Epithelial cell of proximal tubule (primary cell): ENCODE measurements around the gene TM7SF2. TPM values are rescaled to one million over a fixed set of nuclear protein-coding genes. Genes with fewer than 3 reads are reported as not detected.
A peak's percentile ranks its signal among the peaks of the same experiment; 100 is the strongest.
"Not testable (repeated sequence)": the region's sequence is repeated elsewhere in the genome, so short reads cannot be mapped to it uniquely, and the experiment has no call there.

ENCODE experiments used
- DNase-seq: peaks from one replicate; pipeline ENCODE4 v3.0.0-alpha.2; 2011; ENCODE audit warnings: low read depth
- H3K4me3 ChIP-seq: 2 replicates; pipeline ENCODE4 v1.5.1; 2011; ENCODE audit warnings: low read depth, mild to moderate bottlenecking, low read length
- total RNA-seq: library from RNA; depleted of rRNA; stranded (reverse); fragments of >200 nt; gene quantifications from 2 replicates; pipeline ENCODE4 v1.2.3, GENCODE V29; 2015
- TF ChIP-seq, protein P1 (sequence below): conservative IDR thresholded peaks from 2 replicates; pipeline ENCODE4 v1.5.1; 2012; ENCODE audit warnings: low read depth, mild to moderate bottlenecking, low read length

TM7SF2 gene
- total RNA-seq, 1 donor from 2014 or later, result 52.5 TPM

DNA sequence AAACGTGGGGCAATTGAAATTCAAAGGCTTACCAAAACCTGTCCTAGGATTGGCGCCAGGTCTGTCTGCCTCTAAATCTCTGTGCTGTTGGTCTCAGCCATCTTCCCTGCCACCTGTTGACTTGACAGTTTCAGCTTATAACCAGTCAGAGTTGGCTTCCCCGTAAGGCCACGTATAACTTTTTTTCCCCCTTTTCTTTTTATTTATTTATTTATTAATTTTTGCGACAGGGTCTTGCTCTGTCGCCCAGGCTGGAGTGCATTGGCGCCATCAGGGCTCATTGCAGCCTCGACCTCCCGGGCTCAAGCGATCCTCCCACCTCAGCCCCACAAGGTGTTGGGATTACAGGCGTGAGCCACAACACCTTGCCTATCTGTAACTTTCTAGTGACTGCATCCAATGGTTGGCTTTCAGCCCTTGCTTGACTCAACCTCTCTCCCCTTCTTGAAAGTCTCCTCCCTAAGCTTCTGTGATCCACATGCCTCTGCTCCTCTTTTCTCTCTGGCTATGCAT is 24.0 kb downstream of the TM7SF2 start:
- TF ChIP-seq, protein P1, sequence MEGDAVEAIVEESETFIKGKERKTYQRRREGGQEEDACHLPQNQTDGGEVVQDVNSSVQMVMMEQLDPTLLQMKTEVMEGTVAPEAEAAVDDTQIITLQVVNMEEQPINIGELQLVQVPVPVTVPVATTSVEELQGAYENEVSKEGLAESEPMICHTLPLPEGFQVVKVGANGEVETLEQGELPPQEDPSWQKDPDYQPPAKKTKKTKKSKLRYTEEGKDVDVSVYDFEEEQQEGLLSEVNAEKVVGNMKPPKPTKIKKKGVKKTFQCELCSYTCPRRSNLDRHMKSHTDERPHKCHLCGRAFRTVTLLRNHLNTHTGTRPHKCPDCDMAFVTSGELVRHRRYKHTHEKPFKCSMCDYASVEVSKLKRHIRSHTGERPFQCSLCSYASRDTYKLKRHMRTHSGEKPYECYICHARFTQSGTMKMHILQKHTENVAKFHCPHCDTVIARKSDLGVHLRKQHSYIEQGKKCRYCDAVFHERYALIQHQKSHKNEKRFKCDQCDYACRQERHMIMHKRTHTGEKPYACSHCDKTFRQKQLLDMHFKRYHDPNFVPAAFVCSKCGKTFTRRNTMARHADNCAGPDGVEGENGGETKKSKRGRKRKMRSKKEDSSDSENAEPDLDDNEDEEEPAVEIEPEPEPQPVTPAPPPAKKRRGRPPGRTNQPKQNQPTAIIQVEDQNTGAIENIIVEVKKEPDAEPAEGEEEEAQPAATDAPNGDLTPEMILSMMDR, result no peak
- peak overlapping the region; percentile 76 for H3K4me3 ChIP-seq
- DNase-seq, result no peak

DNA sequence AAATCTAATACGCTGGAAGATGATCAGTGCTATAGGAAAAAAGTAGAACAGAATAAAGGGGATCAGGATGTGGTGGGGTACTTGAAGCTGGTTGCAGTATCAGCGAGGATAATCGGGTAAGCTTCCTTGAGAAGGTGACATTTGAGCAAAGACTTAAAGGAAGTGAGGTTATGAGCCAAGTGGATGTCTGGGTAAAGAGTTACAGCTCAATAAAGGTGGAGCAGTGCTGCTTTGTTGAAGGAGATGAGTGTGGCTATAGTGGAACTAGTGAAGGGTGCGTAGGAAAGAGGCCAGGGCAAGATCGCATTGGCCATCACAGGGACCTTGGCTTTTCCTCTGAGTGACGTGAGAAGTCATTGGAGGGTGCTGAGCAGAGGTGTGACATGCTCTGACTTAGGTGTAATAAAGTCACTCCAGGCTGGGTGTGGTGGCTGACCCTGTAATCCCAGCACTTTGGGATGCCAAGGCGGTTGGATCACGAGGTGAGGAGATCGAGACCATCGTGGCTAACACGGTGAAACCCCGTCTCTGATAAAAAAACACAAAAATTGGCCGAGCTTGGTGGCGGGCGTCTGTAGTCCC is 24.9 kb downstream of the TM7SF2 start:
- H3K4me3 ChIP-seq, result no peak overlapping the region
- TF ChIP-seq, protein P1, result no peak
- DNase-seq, result no peak

DNA sequence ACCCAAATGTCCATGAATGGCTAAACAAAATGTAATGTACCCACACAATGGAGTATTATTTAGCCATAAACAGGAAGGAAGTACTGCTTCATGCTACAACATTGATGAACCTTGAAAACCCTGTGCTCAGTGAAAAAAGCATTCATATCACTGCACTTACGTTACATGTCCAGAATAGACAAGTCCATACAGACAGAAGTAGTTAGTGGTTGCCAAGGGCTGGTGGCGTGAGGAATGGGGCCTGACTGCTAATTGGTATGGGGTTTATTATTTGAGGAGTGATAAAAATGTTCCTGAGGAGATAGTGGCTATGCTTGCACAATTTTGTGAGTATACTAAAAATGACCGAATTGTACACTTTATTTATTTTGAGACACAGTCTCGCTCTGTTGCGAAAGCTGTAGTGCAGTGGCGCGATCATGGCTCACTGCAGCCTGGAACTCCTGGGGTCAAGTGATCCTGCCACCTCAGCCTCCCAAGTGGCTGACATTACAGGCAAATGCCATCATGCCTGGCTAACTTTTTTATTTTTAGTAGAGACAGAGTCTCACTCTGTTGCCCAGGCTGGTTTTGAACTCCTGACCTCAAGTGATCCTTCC is 30.3 kb downstream of the TM7SF2 start:
- TF ChIP-seq, protein P1, result no peak
- no peak for DNase-seq
- H3K4me3 ChIP-seq, result no peak overlapping the region

DNA sequence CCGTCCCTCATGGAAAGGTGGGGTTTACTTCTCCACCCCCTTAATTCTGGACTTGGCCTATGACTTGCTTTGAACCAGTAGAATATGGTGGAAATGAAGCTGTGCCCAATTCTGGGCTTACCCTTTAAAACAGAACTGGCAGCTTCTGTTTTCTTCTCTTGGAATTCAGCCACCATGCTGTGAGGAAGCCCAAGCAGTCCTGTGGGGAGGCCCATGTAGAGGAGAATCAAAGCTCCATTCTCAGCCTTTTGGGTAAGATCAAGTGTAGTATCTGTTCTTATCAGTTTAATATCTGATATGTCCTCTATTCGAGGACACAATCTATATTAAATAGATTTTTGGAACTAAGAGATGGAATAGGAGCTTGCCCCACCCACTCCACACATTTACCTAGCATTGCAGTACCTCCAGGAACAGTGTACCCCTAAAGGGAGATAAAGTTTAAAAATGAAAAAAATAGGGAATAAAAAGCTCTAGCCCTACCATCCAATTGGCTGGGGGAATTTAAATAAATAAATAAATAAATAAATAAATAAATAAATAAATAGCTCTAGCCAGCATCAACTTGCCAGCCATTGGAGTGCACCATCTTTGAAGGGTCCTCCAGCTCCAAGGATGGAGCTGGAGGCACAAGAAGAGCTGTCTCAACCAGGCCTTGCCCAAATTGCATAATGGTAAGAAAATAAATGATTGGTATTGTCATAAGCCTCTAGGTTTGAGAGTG is 35.8 kb downstream of the TM7SF2 start:
- H3K4me3 ChIP-seq, result no peak overlapping the region
- TF ChIP-seq, protein P1, result no peak

DNA sequence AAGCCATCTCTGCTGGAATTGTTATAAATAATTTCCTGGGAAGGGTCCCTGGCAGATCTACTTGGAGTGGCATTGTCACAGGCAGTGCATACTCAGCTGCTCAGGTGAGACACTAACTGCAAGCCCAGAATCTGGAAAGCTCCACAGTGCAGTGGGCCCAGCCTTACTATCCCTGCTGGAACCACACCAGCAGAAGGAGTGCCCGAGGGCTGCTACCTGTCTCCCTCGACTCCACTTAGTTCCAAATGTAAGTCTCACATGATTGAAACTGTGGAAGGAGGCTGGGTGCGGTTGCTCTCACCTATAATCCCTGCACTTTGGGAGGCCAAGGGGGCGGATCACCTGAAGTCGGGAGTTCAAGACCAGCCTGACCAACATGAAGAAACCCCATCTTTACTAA is 37.0 kb downstream of the TM7SF2 start:
- no peak overlapping the region for H3K4me3 ChIP-seq
- TF ChIP-seq, protein P1, result no peak
- no peak for DNase-seq

More for the DNA sequence above, 35.8 kb downstream of the TM7SF2 start:
- DNase-seq, result no peak

DNA sequence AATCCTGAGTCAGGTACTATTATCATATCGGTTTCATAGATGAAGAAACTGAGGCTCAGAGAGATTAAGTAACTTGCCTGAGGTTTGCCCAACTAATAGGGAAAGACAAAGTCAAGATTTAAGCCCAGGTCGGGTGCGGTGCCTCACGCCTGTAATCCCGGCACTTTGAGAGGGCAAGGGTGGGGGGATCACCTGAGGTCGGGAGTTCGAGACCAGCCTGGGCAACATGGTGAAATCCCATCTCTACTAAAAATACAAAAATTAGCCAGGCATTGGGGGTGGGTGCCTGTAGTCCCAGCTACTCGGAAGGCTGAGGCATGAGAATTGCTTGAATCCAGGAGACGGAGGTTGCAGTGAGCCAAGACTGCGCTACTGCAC is 38.4 kb downstream of the TM7SF2 start:
- not testable (repeated sequence) for H3K4me3 ChIP-seq, DNase-seq

DNA sequence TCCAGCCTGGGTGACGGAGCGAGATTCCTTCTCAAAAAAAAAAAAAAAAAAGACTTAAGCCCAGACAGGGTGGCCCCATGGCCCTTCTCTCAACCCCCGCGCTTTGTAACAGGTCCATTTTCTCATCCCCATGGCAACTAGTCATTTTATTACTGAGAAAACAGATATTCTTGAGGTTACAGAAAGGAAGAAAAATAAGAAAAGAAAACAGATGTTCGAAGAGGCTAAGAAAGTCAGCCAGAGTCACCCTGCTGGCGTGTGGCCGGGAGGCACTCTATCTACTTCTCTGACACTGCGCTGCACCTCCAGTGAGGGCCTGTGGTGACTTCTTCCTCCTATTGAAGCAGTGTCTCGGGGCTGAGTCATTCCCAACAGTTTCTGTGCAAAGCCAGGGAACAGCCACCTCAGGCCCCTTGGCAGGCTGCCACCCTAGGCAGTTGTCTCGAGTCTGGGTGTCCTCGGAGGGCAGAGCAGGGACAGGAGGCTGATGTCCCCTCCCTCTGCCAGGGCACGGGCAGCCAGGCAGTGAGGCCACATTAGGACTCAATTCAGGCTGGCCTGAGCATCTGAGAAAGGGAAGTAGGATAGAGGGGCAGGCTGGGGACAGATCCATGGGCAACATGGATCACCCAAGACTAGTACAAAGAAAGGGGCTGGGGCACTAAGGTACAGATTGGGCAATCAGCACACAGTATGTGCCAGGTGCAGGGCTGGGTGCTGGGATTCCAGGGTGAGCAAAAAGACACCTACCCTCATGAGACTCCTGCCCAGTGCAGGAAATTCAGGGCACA is 39.0 kb downstream of the TM7SF2 start:
- H3K4me3 ChIP-seq, result no peak overlapping the region
- TF ChIP-seq, protein P1, result no peak
- DNase-seq, result peak; percentile 27
